HG02610 (cell line): ENCODE measurements around the gene DCUN1D2.
"Not testable (repeated sequence)": the region's sequence is repeated elsewhere in the genome, so short reads cannot be mapped to it uniquely, and the experiment has no call there.

Experiments
- ATAC-seq: cut with Tn5 transposase; IDR thresholded peaks from one replicate; pipeline ENCODE4 v1.9.1; 2021; ENCODE audit warnings: mild to moderate bottlenecking, moderate library complexity; ENCODE audit not compliant: unreplicated experiment

The DCUN1D2 gene

GRCh38 chr13:113448885-113449692 is 41.4 kb downstream of the DCUN1D2 start:
- ATAC-seq, result no peak

GRCh38 chr13:113448545-113448884 is 42.0 kb downstream of the DCUN1D2 start:
- no peak for ATAC-seq

- ATAC-seq, result no peak
These were observed 42.9 kb downstream of the DCUN1D2 start for GRCh38 chr13:113447596-113447995.

GRCh38 chr13:113446488-113446854 is 44.0 kb downstream of the DCUN1D2 start:
- no peak for ATAC-seq

- ATAC-seq, result no peak
These were observed 44.6 kb downstream of the DCUN1D2 start for GRCh38 chr13:113445791-113446487.

GRCh38 chr13:113443991-113444390 is 46.5 kb downstream of the DCUN1D2 start:
- no peak for ATAC-seq

- ATAC-seq, result no peak
These were observed 47.5 kb downstream of the DCUN1D2 start for GRCh38 chr13:113442985-113443362.

GRCh38 chr13:113442354-113442984 is 48.0 kb downstream of the DCUN1D2 start:
- ATAC-seq, result no peak

GRCh38 chr13:113441661-113442060 is 48.9 kb downstream of the DCUN1D2 start:
- no peak for ATAC-seq

GRCh38 chr13:113437408-113438010 is 53.0 kb downstream of the DCUN1D2 start:
- no peak for ATAC-seq

GRCh38 chr13:113436866-113437265 is 53.6 kb downstream of the DCUN1D2 start:
- not testable (repeated sequence) for ATAC-seq

- not testable (repeated sequence) for ATAC-seq
These were observed 54.6 kb downstream of the DCUN1D2 start for GRCh38 chr13:113435907-113436306.

- no peak for ATAC-seq
These were observed 57.1 kb downstream of the DCUN1D2 start for GRCh38 chr13:113433391-113433916.

GRCh38 chr13:113432506-113433270 is 57.8 kb downstream of the DCUN1D2 start:
- no peak for ATAC-seq

- ATAC-seq, result no peak
These were observed 59.3 kb downstream of the DCUN1D2 start for GRCh38 chr13:113431171-113431570.

- no peak for ATAC-seq
These were observed 60.0 kb downstream of the DCUN1D2 start for GRCh38 chr13:113430378-113431110.

- no peak for ATAC-seq
These were observed 60.9 kb downstream of the DCUN1D2 start for GRCh38 chr13:113429608-113429985.

GRCh38 chr13:113428871-113429607 is 61.5 kb downstream of the DCUN1D2 start:
- no peak for ATAC-seq

GRCh38 chr13:113428469-113428865 is 62.0 kb downstream of the DCUN1D2 start:
- no peak for ATAC-seq
